ENCODE measurements around the gene SLC12A8. TPM values are rescaled to one million over a fixed set of nuclear protein-coding genes. Genes with fewer than 3 reads are reported as not detected.
A peak's percentile ranks its signal among the peaks of the same experiment; 100 is the strongest.

Gene SLC12A8
- total RNA-seq, 1 donor from 2014 or later = 6.1 TPM

- Mint-ChIP-seq H3K27ac (ENCODE audit: unreplicated experiment) (peak overlapping the region; percentile 22), H3K27me3 (ENCODE audit: low read depth) (no peaks in the 10 kb centered on the region), H3K4me3 (ENCODE audit: unreplicated experiment) (no peak overlapping the region), H3K36me3 (ENCODE audit: low read depth) (no peaks in the 10 kb centered on the region), H3K9me3 (ENCODE audit: low read depth) (no peaks in the 10 kb centered on the region), H3K4me1 (ENCODE audit: low read depth) (peaks cover 81% of the 10 kb centered on the region)
- no peak for DNase-seq (ENCODE audit: low spot score)
- no peak for TF ChIP-seq CTCF (IDR thresholded peaks at IDR 0.05)
Observed at GRCh38 chr3:125146626-125147490, 65.7 kb downstream of the SLC12A8 start.

- no peaks in the 10 kb centered on the region for H3K27me3 Mint-ChIP-seq (ENCODE audit: low read depth)
- no peaks in the 10 kb centered on the region for H3K36me3 Mint-ChIP-seq (ENCODE audit: low read depth)
- no peak for DNase-seq (ENCODE audit: low spot score)
- H3K4me3 Mint-ChIP-seq (ENCODE audit: unreplicated experiment) = no peak overlapping the region
- TF ChIP-seq CTCF (IDR thresholded peaks at IDR 0.05) = no peak
- H3K27ac Mint-ChIP-seq (ENCODE audit: unreplicated experiment) = no peak overlapping the region
- no peaks in the 10 kb centered on the region for H3K9me3 Mint-ChIP-seq (ENCODE audit: low read depth)
- peaks cover 81% of the 10 kb centered on the region for H3K4me1 Mint-ChIP-seq (ENCODE audit: low read depth)
Observed at GRCh38 chr3:125145751-125146475, 66.6 kb downstream of the SLC12A8 start.

GRCh38 chr3:125144653-125145314 lies 67.8 kb downstream of the SLC12A8 start:
- no peaks in the 10 kb centered on the region for H3K9me3 Mint-ChIP-seq (ENCODE audit: low read depth)
- H3K4me1 Mint-ChIP-seq (ENCODE audit: low read depth) = peaks cover 81% of the 10 kb centered on the region
- peak overlapping the region; percentile 30 for H3K27ac Mint-ChIP-seq (ENCODE audit: unreplicated experiment)
- DNase-seq (ENCODE audit: low spot score) = no peak
- no peaks in the 10 kb centered on the region for H3K36me3 Mint-ChIP-seq (ENCODE audit: low read depth)
- no peaks in the 10 kb centered on the region for H3K27me3 Mint-ChIP-seq (ENCODE audit: low read depth)
- no peak overlapping the region for H3K4me3 Mint-ChIP-seq (ENCODE audit: unreplicated experiment)
- no peak for TF ChIP-seq CTCF (IDR thresholded peaks at IDR 0.05)

- peak overlapping the region; percentile 71 for H3K27ac Mint-ChIP-seq (ENCODE audit: unreplicated experiment)
- TF ChIP-seq CTCF (IDR thresholded peaks at IDR 0.05) = no peak
- H3K27me3 Mint-ChIP-seq (ENCODE audit: low read depth) = no peaks in the 10 kb centered on the region
- no peaks in the 10 kb centered on the region for H3K36me3 Mint-ChIP-seq (ENCODE audit: low read depth)
- DNase-seq (ENCODE audit: low spot score) = no peak
- H3K4me3 Mint-ChIP-seq (ENCODE audit: unreplicated experiment) = no peak overlapping the region
- no peaks in the 10 kb centered on the region for H3K9me3 Mint-ChIP-seq (ENCODE audit: low read depth)
- H3K4me1 Mint-ChIP-seq (ENCODE audit: low read depth) = peaks cover 81% of the 10 kb centered on the region
Observed at GRCh38 chr3:125143982-125144652, 68.4 kb downstream of the SLC12A8 start.
